Activated naive CD4-positive, alpha-beta T cell treated with anti-CD3 and anti-CD28 coated beads, Interleukin-2, amount 50 U/mL, for 16 hours (primary cell): ENCODE results near the gene KITLG.
"Not testable (repeated sequence)": the region's sequence is repeated elsewhere in the genome, so short reads cannot be mapped to it uniquely, and the experiment has no call there.

Experiments used
- DNase-seq: peaks from one replicate; pipeline ENCODE4 v3.0.0-alpha.2; 2020

KITLG gene

GRCh38 chr12:88580051-88580871 lies at the start of gene KITLG:
Gene KITLG, minus strand, starts transcription at chr12:88580471. Its CDS starts 193 bp downstream, at chr12:88580278.
- DNase-seq, result peak; percentile 8

- DNase-seq, result no peak
Measured at GRCh38 chr12:88628856-88629509, 48.7 kb upstream of the KITLG start.

GRCh38 chr12:88628035-88628434 lies 47.8 kb upstream of the KITLG start:
- not testable (repeated sequence) for DNase-seq

- DNase-seq, result no peak
Measured at GRCh38 chr12:88627501-88627900, 47.2 kb upstream of the KITLG start.

GRCh38 chr12:88625356-88625755 lies 45.1 kb upstream of the KITLG start:
- no peak for DNase-seq

GRCh38 chr12:88624911-88625310 lies 44.6 kb upstream of the KITLG start:
- no peak for DNase-seq

GRCh38 chr12:88623777-88624548 lies 43.7 kb upstream of the KITLG start:
- DNase-seq, result no peak

GRCh38 chr12:88617352-88617751 lies 37.1 kb upstream of the KITLG start:
- no peak for DNase-seq

- DNase-seq, result no peak
Measured at GRCh38 chr12:88615490-88615889, 35.2 kb upstream of the KITLG start.

GRCh38 chr12:88604646-88605045 lies 24.4 kb upstream of the KITLG start:
- no peak for DNase-seq

GRCh38 chr12:88600272-88600671 lies 20.0 kb upstream of the KITLG start:
- DNase-seq, result no peak

GRCh38 chr12:88597365-88597764 lies 17.1 kb upstream of the KITLG start:
- DNase-seq, result no peak

GRCh38 chr12:88595697-88596096 lies 15.4 kb upstream of the KITLG start:
- no peak for DNase-seq

- DNase-seq, result no peak
Measured at GRCh38 chr12:88594780-88595179, 14.5 kb upstream of the KITLG start.

GRCh38 chr12:88591343-88591742 lies 11.1 kb upstream of the KITLG start:
- no peak for DNase-seq

- DNase-seq, result no peak
Measured at GRCh38 chr12:88590851-88591250, 10.6 kb upstream of the KITLG start.

- DNase-seq, result no peak
Measured at GRCh38 chr12:88585077-88585476, 4.8 kb upstream of the KITLG start.

- no peak for DNase-seq
Measured at GRCh38 chr12:88579601-88580050, 645 bp downstream of the KITLG start.

GRCh38 chr12:88579161-88579517 lies 1.1 kb downstream of the KITLG start:
- DNase-seq, result no peak

GRCh38 chr12:88578276-88579160 lies 1.8 kb downstream of the KITLG start:
- DNase-seq, result no peak

GRCh38 chr12:88577537-88577936 lies 2.7 kb downstream of the KITLG start:
- no peak for DNase-seq

- no peak for DNase-seq
Measured at GRCh38 chr12:88576866-88577265, 3.4 kb downstream of the KITLG start.
